Upper lobe of right lung (tissue), 1 donor: ENCODE measurements around the gene PLA2G3. TPM values are rescaled to one million over a fixed set of nuclear protein-coding genes. Genes with fewer than 3 reads are reported as not detected.

ENCODE experiments used
- ATAC-seq: fragments of 200-7000 bp; cut with Tn5 transposase; one replicate; pipeline ENCODE4 v1.9.1; 2020; ENCODE audit warnings: mild to moderate bottlenecking, moderate library complexity
- DNase-seq: peaks from one replicate; pipeline ENCODE4 v3.0.0-alpha.2; 2020
- H3K27ac ChIP-seq: fragments of 200-600 bp; one replicate; pipeline ENCODE4 v1.8.0; 2022
- H3K27me3 ChIP-seq: fragments of 200-600 bp; one replicate; pipeline ENCODE4 v1.8.0; 2022; ENCODE audit warnings: mild to moderate bottlenecking
- H3K36me3 ChIP-seq: fragments of 200-600 bp; one replicate; pipeline ENCODE4 v1.8.0; 2022
- H3K4me1 ChIP-seq: fragments of 200-600 bp; one replicate; pipeline ENCODE4 v1.8.0; 2022
- H3K4me3 ChIP-seq: fragments of 200-600 bp; one replicate; pipeline ENCODE4 v1.8.0; 2022; ENCODE audit warnings: mild to moderate bottlenecking
- H3K9me3 ChIP-seq: fragments of 200-600 bp; one replicate; pipeline ENCODE4 v1.8.0; 2022
- intact Hi-C: fragments of 100-400 bp; cut with DNase I; formaldehyde crosslinking; loops from one replicate; pipeline ENCODE4 v1.11.0; 2022
- total RNA-seq: library from RNA; stranded (reverse); fragmentation: NEBNext Ultra II Directional; extraction: Animal tissue kit (Norgen Biotek cat#: 25700); gene quantifications from one replicate; pipeline ENCODE4 v1.2.1, GENCODE V29; 2021
- TF ChIP-seq, protein P1 (sequence below): fragments of 200-600 bp; IDR thresholded peaks from one replicate; pipeline ENCODE4 v1.8.0; 2022; ENCODE audit warnings: antibody characterized with exemption
- donor health status: DM: no; HTN: yes; CAD: no; lungs with severe emphysema.

The PLA2G3 gene
- total RNA-seq, 1 donor from 2014 or later, result 6.9 TPM

DNA sequence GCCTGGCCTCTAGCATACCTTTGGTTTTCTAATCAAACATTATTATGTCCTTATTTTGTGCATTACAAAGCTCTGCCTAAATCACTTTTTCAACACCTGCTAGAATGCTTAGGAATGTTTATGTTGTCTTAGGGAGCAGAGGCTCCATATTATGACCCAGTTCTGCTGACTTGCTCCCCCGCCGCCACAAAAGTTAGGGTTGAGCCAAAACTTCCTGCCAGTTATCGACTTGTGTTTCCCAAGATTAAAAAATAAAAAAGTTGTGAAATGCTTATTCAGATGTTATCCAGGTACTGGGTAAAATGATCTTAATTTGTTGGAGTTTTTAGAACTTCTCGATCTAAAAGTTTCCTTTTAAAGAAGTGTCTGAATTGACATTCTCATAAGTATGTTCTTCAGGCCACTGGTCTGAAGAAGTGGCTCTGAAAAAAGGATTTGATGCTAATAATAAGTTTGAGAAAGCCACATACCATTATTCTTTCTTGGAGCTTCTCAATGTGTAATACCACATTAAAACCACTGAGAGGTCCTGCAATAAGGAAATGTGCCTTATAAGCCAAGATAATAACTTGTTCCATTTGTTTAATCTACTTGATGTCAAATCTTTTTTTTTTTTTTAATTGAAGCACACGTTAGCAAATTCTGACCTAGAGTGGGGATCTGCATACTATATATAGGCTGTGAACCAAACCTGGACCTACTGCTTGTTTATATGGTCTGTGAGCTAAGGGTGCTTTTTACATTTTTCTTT is 21.9 kb upstream of the PLA2G3 start:
- intact Hi-C loops, result no loop called here
- Histone ChIP-seq H3K36me3 (peaks cover 37% of the 10 kb centered on the region), H3K9me3 (no peaks in the 10 kb centered on the region), H3K27me3 (no peaks in the 10 kb centered on the region), H3K4me3 (peak overlapping the region; percentile 84), H3K27ac (no peak overlapping the region), H3K4me1 (peaks cover 24% of the 10 kb centered on the region)
- DNase-seq (peak; percentile 13), ATAC-seq (no peak)
- TF ChIP-seq, protein P1, sequence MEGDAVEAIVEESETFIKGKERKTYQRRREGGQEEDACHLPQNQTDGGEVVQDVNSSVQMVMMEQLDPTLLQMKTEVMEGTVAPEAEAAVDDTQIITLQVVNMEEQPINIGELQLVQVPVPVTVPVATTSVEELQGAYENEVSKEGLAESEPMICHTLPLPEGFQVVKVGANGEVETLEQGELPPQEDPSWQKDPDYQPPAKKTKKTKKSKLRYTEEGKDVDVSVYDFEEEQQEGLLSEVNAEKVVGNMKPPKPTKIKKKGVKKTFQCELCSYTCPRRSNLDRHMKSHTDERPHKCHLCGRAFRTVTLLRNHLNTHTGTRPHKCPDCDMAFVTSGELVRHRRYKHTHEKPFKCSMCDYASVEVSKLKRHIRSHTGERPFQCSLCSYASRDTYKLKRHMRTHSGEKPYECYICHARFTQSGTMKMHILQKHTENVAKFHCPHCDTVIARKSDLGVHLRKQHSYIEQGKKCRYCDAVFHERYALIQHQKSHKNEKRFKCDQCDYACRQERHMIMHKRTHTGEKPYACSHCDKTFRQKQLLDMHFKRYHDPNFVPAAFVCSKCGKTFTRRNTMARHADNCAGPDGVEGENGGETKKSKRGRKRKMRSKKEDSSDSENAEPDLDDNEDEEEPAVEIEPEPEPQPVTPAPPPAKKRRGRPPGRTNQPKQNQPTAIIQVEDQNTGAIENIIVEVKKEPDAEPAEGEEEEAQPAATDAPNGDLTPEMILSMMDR, result peak; percentile 23

GRCh38 chr22:31161386-31161785 is 21.1 kb upstream of the PLA2G3 start:
- DNase-seq, result no peak

GRCh38 chr22:31160328-31160978 is 20.1 kb upstream of the PLA2G3 start:
- H3K4me3 ChIP-seq, result peak overlapping the region; percentile 84
- H3K4me1 ChIP-seq, result peaks cover 28% of the 10 kb centered on the region
- TF ChIP-seq, protein P1, result no peak
- no peaks in the 10 kb centered on the region for H3K27me3 ChIP-seq
- no peaks in the 10 kb centered on the region for H3K9me3 ChIP-seq
- peak; percentile 64 for ATAC-seq
- DNase-seq, result no peak
- H3K36me3 ChIP-seq, result peaks cover 24% of the 10 kb centered on the region
- intact Hi-C loops, result no loop called here
- peak overlapping the region; percentile 92 for H3K27ac ChIP-seq

More at GRCh38 chr22:31161386-31161785, 21.1 kb upstream of the PLA2G3 start:
- Histone ChIP-seq H3K27ac (peak overlapping the region; percentile 92), H3K4me1 (peaks cover 24% of the 10 kb centered on the region), H3K9me3 (no peaks in the 10 kb centered on the region), H3K4me3 (peak overlapping the region; percentile 84), H3K27me3 (no peaks in the 10 kb centered on the region), H3K36me3 (peaks cover 33% of the 10 kb centered on the region)
- ATAC-seq, result no peak
- TF ChIP-seq, protein P1, result no peak
- intact Hi-C loops, result no loop called here

- DNase-seq (no peak), ATAC-seq (no peak)
- no peak overlapping the region for H3K4me3 ChIP-seq
- no peaks in the 10 kb centered on the region for H3K9me3 ChIP-seq
- no peaks in the 10 kb centered on the region for H3K36me3 ChIP-seq
- no peaks in the 10 kb centered on the region for H3K27me3 ChIP-seq
- intact Hi-C loops, result no loop called here
- peaks cover 4% of the 10 kb centered on the region for H3K4me1 ChIP-seq
- TF ChIP-seq, protein P1, result no peak
- peak overlapping the region; percentile 11 for H3K27ac ChIP-seq
These were observed 15.1 kb upstream of the PLA2G3 start for GRCh38 chr22:31155422-31155821.

- intact Hi-C loops, result no loop called here
- no peak for ATAC-seq
These were observed 14.7 kb upstream of the PLA2G3 start for GRCh38 chr22:31154975-31155374.

More at GRCh38 chr22:31154975-31155374, 14.7 kb upstream of the PLA2G3 start:
- Histone ChIP-seq H3K36me3 (no peaks in the 10 kb centered on the region), H3K9me3 (no peaks in the 10 kb centered on the region), H3K27me3 (no peaks in the 10 kb centered on the region), H3K4me1 (peaks cover 4% of the 10 kb centered on the region), H3K4me3 (no peak overlapping the region), H3K27ac (peak overlapping the region; percentile 11)
- TF ChIP-seq, protein P1, result no peak
- no peak for DNase-seq
